ENCODE measurements around the gene PUS7.
A peak's percentile ranks its signal among the peaks of the same experiment; 100 is the strongest.
"Not testable (repeated sequence)": the region's sequence is repeated elsewhere in the genome, so short reads cannot be mapped to it uniquely, and the experiment has no call there.

Gene PUS7

DNA sequence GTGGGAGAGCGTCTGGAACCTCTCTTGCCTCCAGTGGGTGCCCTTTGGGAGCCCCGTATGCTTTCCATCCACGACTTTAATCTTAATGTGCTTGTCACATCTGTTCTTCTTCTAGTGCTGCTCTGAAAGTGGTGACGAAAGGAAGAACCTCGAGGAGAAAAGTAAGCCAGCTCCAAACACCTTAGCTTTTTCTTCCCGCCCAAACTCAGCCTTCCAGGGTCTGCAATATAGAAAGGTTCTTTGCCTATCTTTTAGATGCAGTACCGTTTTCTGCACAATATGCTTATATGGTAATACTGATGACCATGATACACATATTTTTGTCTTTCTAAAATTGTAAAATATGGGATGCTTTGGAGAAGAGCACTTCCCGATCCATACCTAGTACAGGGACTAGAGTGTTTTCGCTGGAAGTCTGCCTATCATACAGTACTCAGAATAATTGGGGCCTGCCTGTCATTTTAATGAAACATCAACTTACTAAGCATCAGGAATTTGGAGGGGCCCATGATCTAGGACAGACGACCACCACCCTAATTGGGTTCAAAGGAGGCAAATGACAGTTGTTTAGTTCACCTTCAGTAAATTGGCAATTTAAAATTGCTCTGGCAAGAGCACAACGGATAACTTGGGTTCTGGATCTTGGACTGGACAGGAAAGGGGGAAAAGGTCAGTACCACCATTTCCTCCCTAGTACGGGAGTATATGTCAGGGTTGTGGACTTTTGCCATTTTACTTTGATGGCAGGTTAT lies 10.8 kb upstream of the PUS7 start:
- in situ Hi-C loops (cut with MboI; ENCODE audit: low sequenced_read_pairs, unreplicated experiment): no loop called here
- DNase-seq (ENCODE audit: low spot score): no peak
- TF ChIP-seq, protein P1, sequence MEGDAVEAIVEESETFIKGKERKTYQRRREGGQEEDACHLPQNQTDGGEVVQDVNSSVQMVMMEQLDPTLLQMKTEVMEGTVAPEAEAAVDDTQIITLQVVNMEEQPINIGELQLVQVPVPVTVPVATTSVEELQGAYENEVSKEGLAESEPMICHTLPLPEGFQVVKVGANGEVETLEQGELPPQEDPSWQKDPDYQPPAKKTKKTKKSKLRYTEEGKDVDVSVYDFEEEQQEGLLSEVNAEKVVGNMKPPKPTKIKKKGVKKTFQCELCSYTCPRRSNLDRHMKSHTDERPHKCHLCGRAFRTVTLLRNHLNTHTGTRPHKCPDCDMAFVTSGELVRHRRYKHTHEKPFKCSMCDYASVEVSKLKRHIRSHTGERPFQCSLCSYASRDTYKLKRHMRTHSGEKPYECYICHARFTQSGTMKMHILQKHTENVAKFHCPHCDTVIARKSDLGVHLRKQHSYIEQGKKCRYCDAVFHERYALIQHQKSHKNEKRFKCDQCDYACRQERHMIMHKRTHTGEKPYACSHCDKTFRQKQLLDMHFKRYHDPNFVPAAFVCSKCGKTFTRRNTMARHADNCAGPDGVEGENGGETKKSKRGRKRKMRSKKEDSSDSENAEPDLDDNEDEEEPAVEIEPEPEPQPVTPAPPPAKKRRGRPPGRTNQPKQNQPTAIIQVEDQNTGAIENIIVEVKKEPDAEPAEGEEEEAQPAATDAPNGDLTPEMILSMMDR (IDR thresholded peaks at IDR 0.05; ENCODE audit: borderline replicate concordance, control extremely low read depth, extremely low read depth, insufficient read depth, missing control alignments): no peak

DNA sequence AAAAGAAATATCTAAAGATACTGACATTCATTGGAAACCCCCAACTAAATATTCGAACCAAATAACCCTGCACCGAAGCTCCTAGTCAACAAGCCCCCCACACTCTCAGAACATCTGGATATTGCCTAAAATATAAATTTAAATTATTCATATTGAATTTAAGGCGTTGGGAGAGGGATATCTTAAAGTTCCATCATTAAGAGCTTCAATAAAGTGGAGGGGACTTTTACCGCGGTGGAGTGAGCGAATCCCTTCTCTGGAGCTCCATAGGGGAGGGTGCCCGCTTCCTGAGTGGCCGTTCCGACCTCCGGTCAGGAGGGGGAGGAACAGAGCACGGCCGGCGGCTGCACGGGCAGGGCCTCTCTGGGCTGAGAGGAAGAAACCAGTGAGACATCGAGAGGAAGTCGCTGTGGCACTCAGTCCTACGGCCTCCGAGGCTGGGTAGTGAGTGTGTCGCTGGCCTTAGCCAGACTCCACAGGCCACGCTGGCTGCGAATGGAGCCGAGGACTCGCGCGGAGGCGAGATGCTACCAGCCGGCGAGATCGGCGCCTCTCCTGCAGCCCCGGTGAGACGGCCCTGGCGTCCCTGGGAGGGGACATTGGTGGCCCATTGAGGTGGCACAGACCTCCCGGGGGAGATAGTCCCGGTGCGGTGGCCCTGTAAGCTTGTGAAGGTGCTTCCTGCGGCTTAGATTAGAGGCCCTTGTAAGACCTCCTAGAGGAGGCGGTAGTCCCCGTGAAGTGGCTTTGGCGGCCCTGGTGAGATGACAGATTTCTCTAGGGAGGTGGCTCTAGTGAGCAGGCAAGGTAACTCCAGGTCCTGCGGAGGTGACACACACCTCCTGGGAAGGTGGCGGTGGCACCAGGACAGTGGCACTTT lies 10.0 kb upstream of the PUS7 start, which contains the start of gene RINT1:
RINT1 (plus strand) TSS at position 410 of the 880 bp plus-strand sequence; CDS start at position 525, 115 bp downstream.
- peak; percentile 92 for DNase-seq (ENCODE audit: low spot score)
- in situ Hi-C loops (cut with MboI; ENCODE audit: low sequenced_read_pairs, unreplicated experiment): no loop called here
- TF ChIP-seq, protein P1 (IDR thresholded peaks at IDR 0.05; ENCODE audit: borderline replicate concordance, control extremely low read depth, extremely low read depth, insufficient read depth, missing control alignments): peak; percentile 97

DNA sequence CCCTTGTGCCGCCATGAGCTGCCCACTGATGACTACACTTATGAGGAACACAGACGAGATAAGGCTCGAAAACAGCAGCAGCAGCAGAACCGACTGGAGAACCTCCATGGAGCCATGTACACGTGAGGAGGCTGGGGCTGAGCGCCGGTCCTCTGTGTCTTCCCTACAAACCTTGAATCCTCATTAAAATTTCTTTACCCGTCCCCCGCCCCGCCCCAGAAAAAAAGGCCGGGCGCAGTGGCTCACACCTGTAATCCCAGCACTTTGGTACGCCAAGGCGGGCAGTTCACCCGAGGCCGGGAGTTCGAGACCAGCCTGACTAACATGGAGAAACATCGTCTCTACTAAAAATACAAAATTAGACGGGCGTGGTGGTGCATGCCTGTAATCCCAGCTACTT lies 8.5 kb upstream of the PUS7 start:
- TF ChIP-seq, protein P1 (IDR thresholded peaks at IDR 0.05; ENCODE audit: borderline replicate concordance, control extremely low read depth, extremely low read depth, insufficient read depth, missing control alignments): no peak
- in situ Hi-C loops (cut with MboI; ENCODE audit: low sequenced_read_pairs, unreplicated experiment): no loop called here

DNA sequence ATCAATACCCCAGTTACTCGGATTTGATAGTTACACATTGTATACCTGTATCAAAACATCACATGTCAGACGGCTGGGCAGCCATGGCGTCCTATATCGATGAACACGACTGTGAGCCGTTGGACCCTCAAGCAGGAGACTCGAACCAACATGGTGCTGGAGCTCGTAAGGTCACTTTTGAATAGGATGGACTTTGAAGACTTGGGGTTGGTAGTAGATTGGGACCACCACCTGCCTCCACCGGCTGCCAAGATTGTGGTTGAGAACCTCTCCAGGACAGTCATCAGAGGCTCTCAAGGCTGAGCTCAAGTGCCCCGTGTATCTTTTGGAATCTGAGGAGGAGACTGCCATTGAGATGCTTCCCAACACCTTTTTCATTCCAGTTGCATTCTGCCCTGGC lies 8.1 kb upstream of the PUS7 start:
- no peak for DNase-seq (ENCODE audit: low spot score)
- in situ Hi-C loops (cut with MboI; ENCODE audit: low sequenced_read_pairs, unreplicated experiment): no loop called here
- TF ChIP-seq, protein P1 (IDR thresholded peaks at IDR 0.05; ENCODE audit: borderline replicate concordance, control extremely low read depth, extremely low read depth, insufficient read depth, missing control alignments): no peak

More for the DNA sequence above, 8.5 kb upstream of the PUS7 start:
- DNase-seq (ENCODE audit: low spot score): no peak

DNA sequence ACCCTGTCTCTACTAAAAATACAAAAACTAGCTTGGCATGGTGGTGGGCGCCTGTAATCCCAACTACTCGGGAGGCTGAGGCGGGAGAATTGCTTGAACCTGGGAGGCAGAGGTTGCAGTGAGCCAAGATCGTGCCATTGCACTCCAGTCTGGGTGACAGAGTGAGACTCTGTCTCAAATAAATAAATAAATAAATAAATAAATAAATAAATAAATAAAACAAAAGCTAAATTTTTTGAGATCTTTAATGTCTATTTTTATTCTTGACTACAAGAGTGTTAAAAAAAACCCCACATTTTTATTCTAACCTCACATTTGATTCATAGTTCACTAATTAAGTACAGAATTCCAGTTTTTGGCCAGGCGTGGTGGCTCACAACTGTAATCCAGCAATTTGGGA lies 5.7 kb upstream of the PUS7 start:
- in situ Hi-C loops (cut with MboI; ENCODE audit: low sequenced_read_pairs, unreplicated experiment); DNase-seq (ENCODE audit: low spot score): not testable (repeated sequence)

DNA sequence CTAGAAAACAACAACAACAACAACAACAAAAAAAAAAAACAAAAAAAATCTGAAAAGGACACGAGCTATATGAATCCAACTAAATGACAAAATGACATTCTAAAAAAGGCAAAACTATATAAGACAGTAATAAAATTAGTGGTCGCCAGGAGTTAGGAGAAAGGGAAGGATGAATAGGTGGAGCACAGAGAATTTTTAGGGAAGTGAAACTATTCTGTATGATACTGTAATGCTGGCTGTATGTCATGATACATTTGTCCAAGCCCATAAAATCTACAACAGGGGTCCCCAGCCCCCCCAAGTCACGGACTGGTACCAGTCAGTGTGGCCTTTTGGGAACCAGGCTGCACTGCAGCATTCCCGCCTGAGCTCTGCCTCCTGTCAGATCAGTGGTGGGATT lies 2.8 kb upstream of the PUS7 start:
- in situ Hi-C loops (cut with MboI; ENCODE audit: low sequenced_read_pairs, unreplicated experiment): no loop called here
- no peak for DNase-seq (ENCODE audit: low spot score)
- TF ChIP-seq, protein P1 (IDR thresholded peaks at IDR 0.05; ENCODE audit: borderline replicate concordance, control extremely low read depth, extremely low read depth, insufficient read depth, missing control alignments): no peak

DNA sequence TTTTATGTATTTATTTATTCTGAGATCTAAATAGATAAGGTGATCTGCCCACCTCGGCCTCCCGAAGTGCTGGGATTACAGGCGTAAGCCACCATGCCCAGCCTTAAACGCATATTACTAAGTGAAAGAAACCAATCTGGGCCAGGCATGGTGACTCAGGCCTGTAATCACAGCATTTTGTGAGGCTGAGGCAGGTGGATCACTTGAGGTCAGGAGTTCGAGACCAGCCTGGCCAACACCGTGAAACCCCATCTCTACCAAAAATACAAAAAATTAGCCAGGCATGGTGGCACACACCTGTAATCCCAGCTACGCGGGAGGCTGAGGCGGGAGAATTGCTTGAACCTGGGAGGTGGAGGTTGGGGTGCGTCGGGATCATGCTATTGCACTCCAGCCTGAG lies 2.4 kb upstream of the PUS7 start:
- in situ Hi-C loops (cut with MboI; ENCODE audit: low sequenced_read_pairs, unreplicated experiment); DNase-seq (ENCODE audit: low spot score): not testable (repeated sequence)

All from GM13976 (cell line).